ENCODE data around the gene EXOC6B. TPM values are rescaled to one million over a fixed set of nuclear protein-coding genes. Genes with fewer than 3 reads are reported as not detected.

Gene EXOC6B
- total and polyA plus RNA-seq, 8 donors: 2.4 to 19.2 (median 11.3) TPM

DNA sequence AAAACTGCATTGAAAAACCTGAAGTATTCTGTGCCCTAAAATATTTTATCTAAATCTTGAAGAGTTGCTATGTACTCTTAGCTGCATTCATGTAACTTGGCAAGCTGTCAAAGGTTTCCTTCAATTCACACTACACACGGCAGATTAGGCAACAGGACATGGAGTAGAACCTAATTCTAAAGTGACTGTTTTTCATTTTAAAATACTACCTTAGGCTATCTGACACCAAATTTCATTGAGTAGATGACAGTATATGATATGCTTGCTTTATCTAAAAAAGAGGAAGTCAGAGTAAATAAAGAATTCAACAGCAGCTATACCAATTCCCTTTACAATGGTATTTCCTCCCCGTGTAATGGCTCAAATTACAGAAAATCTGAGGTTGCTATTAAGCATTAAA, 45.4 kb downstream of the EXOC6B start:
- Histone ChIP-seq H3K9me3 (no peaks in the 10 kb centered on the region), H3K36me3 (no peaks in the 10 kb centered on the region), H3K27me3 (no peaks in the 10 kb centered on the region), H3K4me1 (peaks cover 6 to 10% (median 10%) of the 10 kb centered on the region in 3 donors), H3K27ac (no peak overlapping the region), H3K4me3 (no peak overlapping the region)
- WGBS, 2 donors: 30 to 33% methylated on average over 2 of the region's 2 CpGs
- TF ChIP-seq, protein P1, sequence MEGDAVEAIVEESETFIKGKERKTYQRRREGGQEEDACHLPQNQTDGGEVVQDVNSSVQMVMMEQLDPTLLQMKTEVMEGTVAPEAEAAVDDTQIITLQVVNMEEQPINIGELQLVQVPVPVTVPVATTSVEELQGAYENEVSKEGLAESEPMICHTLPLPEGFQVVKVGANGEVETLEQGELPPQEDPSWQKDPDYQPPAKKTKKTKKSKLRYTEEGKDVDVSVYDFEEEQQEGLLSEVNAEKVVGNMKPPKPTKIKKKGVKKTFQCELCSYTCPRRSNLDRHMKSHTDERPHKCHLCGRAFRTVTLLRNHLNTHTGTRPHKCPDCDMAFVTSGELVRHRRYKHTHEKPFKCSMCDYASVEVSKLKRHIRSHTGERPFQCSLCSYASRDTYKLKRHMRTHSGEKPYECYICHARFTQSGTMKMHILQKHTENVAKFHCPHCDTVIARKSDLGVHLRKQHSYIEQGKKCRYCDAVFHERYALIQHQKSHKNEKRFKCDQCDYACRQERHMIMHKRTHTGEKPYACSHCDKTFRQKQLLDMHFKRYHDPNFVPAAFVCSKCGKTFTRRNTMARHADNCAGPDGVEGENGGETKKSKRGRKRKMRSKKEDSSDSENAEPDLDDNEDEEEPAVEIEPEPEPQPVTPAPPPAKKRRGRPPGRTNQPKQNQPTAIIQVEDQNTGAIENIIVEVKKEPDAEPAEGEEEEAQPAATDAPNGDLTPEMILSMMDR (IDR thresholded peaks at IDR 0.05): no peak
- ATAC-seq (peak; percentile 56 to 80 (median 66)), DNase-seq (no peak), FAIRE-seq (no peak)
- intact Hi-C loops (cut with DNase I): loop anchor here in 1 of 3 donors (10.0 kb wide), 1 partner anchor 74 kb away; no protein-coding TSS in a partner anchor

DNA sequence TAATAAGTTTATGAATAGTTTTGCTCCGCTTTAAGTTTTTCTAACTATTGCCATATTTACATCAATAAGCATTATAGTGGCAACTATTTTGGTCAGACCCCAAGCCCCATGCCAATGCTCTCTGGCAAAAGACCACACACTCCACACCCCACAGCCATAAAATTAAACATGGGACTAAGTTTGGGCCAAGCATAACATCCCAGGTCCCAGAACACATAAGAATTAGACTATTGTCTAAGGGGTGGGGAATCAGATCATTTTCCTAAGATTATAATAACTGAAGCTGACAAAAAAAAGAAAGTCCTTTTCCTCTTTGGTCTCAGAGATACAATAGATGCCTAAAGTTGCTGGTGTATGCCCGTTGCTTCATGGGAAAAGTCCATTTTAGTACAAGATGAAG, 46.3 kb downstream of the EXOC6B start:
- no peaks in the 10 kb centered on the region for H3K36me3 ChIP-seq
- no peak for DNase-seq
- no peak overlapping the region for H3K27ac ChIP-seq
- H3K9me3 ChIP-seq: no peaks in the 10 kb centered on the region
- H3K4me3 ChIP-seq: no peak overlapping the region
- no peak for FAIRE-seq
- 95 to 97% methylated on average over 2 of the region's 2 CpGs for WGBS, 2 donors
- peaks cover 6 to 10% (median 10%) of the 10 kb centered on the region in 3 donors for H3K4me1 ChIP-seq
- TF ChIP-seq, protein P1 (IDR thresholded peaks at IDR 0.05): no peak
- H3K27me3 ChIP-seq: no peaks in the 10 kb centered on the region
- intact Hi-C loops (cut with DNase I): loop anchor here in 1 of 3 donors (10.0 kb wide), 1 partner anchor 95 kb away; no protein-coding TSS in a partner anchor
- no peak for ATAC-seq

DNA sequence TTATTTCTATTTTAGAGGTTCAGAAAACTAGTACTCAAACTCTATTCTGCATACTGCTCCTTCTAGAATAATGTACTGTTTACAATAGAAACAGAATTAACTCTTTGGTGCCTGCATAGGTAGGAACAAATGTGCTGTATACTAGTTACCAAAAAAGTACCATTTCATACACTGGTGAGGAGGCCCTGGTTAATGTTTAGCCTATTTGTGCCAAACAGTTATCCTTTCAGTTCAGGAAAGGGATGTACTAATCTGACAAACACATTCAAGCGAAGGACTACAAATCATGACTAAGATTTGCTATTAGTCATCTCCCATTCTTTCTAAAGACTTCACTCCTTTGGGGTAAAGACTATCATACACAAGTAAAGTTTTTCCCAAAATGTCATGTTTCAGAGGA, 47.4 kb downstream of the EXOC6B start:
- no peak for DNase-seq
- no peak overlapping the region for H3K27ac ChIP-seq
- H3K27me3 ChIP-seq: no peaks in the 10 kb centered on the region
- TF ChIP-seq, protein P1 (IDR thresholded peaks at IDR 0.05): no peak
- intact Hi-C loops (cut with DNase I): loop anchor here in 1 of 3 donors (10.0 kb wide), 1 partner anchor 96 kb away; no protein-coding TSS in a partner anchor
- peaks cover 6 to 10% (median 10%) of the 10 kb centered on the region in 3 donors for H3K4me1 ChIP-seq
- no peaks in the 10 kb centered on the region for H3K9me3 ChIP-seq
- H3K4me3 ChIP-seq: no peak overlapping the region
- no peaks in the 10 kb centered on the region for H3K36me3 ChIP-seq
- ATAC-seq: no peak
- WGBS, 2 donors: 79 to 88% methylated on average over 1 of the region's 1 CpG
- FAIRE-seq: no peak

DNA sequence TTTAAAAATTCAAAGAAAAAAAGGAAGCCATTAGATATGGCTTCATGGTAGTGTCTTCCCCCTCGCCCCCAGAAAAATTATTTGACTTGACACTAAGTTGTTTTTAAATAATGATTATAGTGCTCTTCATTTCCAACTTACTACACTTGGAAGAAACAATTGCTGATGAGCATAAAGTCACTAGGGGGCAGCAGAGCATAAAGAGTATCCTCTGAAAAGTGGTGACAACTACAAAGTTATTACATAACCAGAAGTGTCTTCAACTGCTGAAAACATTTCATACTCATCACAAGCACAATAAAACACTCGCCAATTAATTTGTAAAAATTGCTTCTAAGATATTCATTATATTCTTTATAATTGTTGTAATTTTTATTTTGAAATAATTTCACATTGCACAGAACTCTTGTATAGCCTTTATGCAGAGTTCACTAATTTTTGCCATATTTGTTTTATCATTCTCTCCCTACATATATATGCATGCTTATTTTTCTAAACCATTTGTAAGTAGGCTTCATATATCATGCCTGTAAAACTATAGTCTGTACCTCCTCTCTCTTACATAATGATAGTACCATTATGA, 54.9 kb downstream of the EXOC6B start:
- Histone ChIP-seq H3K4me3 (no peak overlapping the region), H3K9me3 (no peaks in the 10 kb centered on the region), H3K4me1 (no peaks in the 10 kb centered on the region), H3K27ac (no peak overlapping the region), H3K36me3 (peaks cover 0 to 2% (median 0%) of the 10 kb centered on the region in 3 donors), H3K27me3 (no peaks in the 10 kb centered on the region)
- TF ChIP-seq, protein P1 (IDR thresholded peaks at IDR 0.05): peak; percentile 52 to 72 (median 69)
- 0 to 2% methylated on average over 2 of the region's 2 CpGs for WGBS, 2 donors
- intact Hi-C loops (cut with DNase I): loop anchor here in 2 of 3 donors (5.0 to 10.0 kb wide), 2 partner anchors 86 to 104 kb away; no protein-coding TSS in a partner anchor
- DNase-seq: peak in 3 of 6 donors; percentile 47 to 61 (median 48)
- peak in 3 of 4 donors; percentile 81 to 92 (median 84) for ATAC-seq
- peak; percentile 97 for FAIRE-seq

DNA sequence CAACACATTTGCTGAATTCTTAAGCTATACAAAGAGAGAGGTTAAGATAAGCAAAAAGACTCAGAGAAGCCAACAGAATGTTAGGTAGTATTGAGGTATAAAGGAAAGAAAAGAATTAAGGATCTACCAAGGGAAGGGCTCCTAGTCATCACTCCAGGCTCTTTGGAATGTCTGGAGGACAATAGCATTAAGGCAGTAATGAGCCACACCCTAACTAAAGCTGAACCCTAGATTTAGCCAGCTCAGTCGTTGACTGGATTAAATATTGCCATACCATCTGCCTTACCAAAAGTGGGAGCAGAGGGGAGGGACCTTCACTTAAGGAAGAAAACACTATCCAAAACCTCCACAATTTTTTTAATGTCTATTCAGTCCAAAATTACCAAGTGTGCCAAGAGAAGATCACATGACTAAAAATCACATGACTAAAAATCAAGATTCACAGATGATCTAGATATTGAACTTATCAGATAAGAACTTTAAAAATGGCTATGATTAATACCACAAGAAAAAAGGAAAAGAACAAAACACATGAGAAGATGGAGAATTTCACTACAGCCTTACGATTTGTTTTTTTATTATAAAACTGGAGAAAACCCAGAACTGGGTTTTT, 59.7 kb downstream of the EXOC6B start:
- H3K27me3 ChIP-seq: no peaks in the 10 kb centered on the region
- H3K4me3 ChIP-seq: no peak overlapping the region
- ATAC-seq (no peak), FAIRE-seq (no peak), DNase-seq (no peak)
- no peaks in the 10 kb centered on the region for H3K9me3 ChIP-seq
- peaks cover 0 to 2% (median 0%) of the 10 kb centered on the region in 3 donors for H3K36me3 ChIP-seq
- TF ChIP-seq, protein P1 (IDR thresholded peaks at IDR 0.05): no peak
- no peak overlapping the region for H3K27ac ChIP-seq
- WGBS, 2 donors: 71 to 88% methylated on average over 2 of the region's 2 CpGs
- intact Hi-C loops (cut with DNase I): no loop called here
- H3K4me1 ChIP-seq: no peaks in the 10 kb centered on the region

All from pancreas (tissue), 10 donors.